H1 (cell line): ENCODE measurements around the gene IL37. TPM values are rescaled to one million over a fixed set of nuclear protein-coding genes. Genes with fewer than 3 reads are reported as not detected.

Experiments used
- CTCF ChIA-PET: fragments of 300-600 bp; sonication (Branson Sonifier 250); formaldehyde crosslinking; loops from one replicate; lab custom pipeline; 2021; ENCODE audit not compliant: partially characterized antibody; lab: Charles Lee
- POLR2A ChIA-PET: fragments of 300-600 bp; sonication (Branson Sonifier 250); formaldehyde crosslinking; loops from one replicate; lab custom pipeline; 2021; ENCODE audit warnings: inconsistent platforms; ENCODE audit not compliant: partially characterized antibody; lab: Charles Lee
- DNase-seq, 2 experiments: peaks; one replicate each; pipeline versions ENCODE4 v3.0.0 to v3.0.0-alpha.2; 2010 to 2022; ENCODE audit warnings: low spot score in 2 of 2, low read depth in 1 of 2, mixed read lengths in 1 of 2
- FAIRE-seq: peaks from 2 replicates; lab custom pipeline; 2011; peaks lifted over from hg19 to GRCh38; lab: Jason Lieb, UNC
- H2AFZ ChIP-seq: 2 replicates; pipeline ENCODE4 v1.8.1; 2012; ENCODE audit warnings: low read length, inconsistent platforms
- H2AK5ac ChIP-seq: 2 replicates; pipeline ENCODE4 v1.6.1; 2013; ENCODE audit warnings: low read depth, low read length
- H2BK120ac ChIP-seq: replicated peaks from 2 replicates; pipeline ENCODE3; 2013; ENCODE audit warnings: low read depth, low read length, inconsistent platforms
- H2BK12ac ChIP-seq: 2 replicates; pipeline ENCODE4 v1.6.1; 2013; ENCODE audit warnings: low read depth, low read length
- H2BK15ac ChIP-seq: 2 replicates; pipeline ENCODE4 v1.6.1; 2013; ENCODE audit warnings: low read length
- H2BK20ac ChIP-seq: 2 replicates; pipeline ENCODE4 v1.6.1; 2013; ENCODE audit warnings: low read length
- H2BK5ac ChIP-seq: 2 replicates; pipeline ENCODE4 v1.6.1; 2013; ENCODE audit warnings: low read depth, low read length
- H3K14ac ChIP-seq: 2 replicates; pipeline ENCODE4 v1.6.1; 2013; ENCODE audit warnings: inconsistent platforms; ENCODE audit not compliant: insufficient read length
- H3K18ac ChIP-seq: 2 replicates; pipeline ENCODE4 v1.6.1; 2013; ENCODE audit warnings: low read length; ENCODE audit errors: extremely low read depth
- H3K23ac ChIP-seq: 2 replicates; pipeline ENCODE4 v1.6.1; 2013; ENCODE audit warnings: inconsistent platforms; ENCODE audit not compliant: insufficient read length
- H3K23me2 ChIP-seq: 2 replicates; pipeline ENCODE4 v1.6.1; 2013; ENCODE audit warnings: low read depth, low read length
- H3K27ac ChIP-seq: 2 replicates; pipeline ENCODE4 v1.6.1; 2011; ENCODE audit warnings: low read depth, low read length, inconsistent platforms
- H3K27me3 ChIP-seq, 4 experiments: replicated peaks in 1 of 4; 1 replicate in 1 of 4; 2 replicates in 3 of 4; pipeline versions ENCODE4 v1.6.1 to v1.8.1; 2011 to 2013; ENCODE audit warnings: low read length in 3 of 4, mild to moderate bottlenecking in 3 of 4, inconsistent platforms in 2 of 4, mixed read lengths in 2 of 4, moderate library complexity in 1 of 4; ENCODE audit not compliant: control insufficient read depth in 3 of 4, insufficient read depth in 3 of 4; ENCODE audit errors: extremely low read depth in 1 of 4
- H3K36me3 ChIP-seq, 4 experiments: 2 replicates each; pipeline versions ENCODE4 v1.6.1 to v1.8.1; 2011 to 2013; ENCODE audit warnings: mild to moderate bottlenecking in 4 of 4, low read length in 3 of 4, moderate library complexity in 2 of 4, control low read depth in 1 of 4, inconsistent platforms in 1 of 4; ENCODE audit not compliant: insufficient read depth in 4 of 4, control insufficient read depth in 2 of 4
- H3K4ac ChIP-seq: replicated peaks from 2 replicates; pipeline ENCODE3; 2013; ENCODE audit warnings: low read length, low read depth, mixed read lengths, inconsistent platforms; ENCODE audit not compliant: insufficient read length
- H3K4me1 ChIP-seq, 4 experiments: replicated peaks in 1 of 4; 1 replicate in 1 of 4; 2 replicates in 3 of 4; pipeline versions ENCODE4 v1.6.1 to v1.8.1; 2011 to 2013; ENCODE audit warnings: low read length in 3 of 4, inconsistent platforms in 2 of 4, mixed read lengths in 1 of 4; ENCODE audit not compliant: insufficient read depth in 4 of 4, control insufficient read depth in 3 of 4
- H3K4me2 ChIP-seq, 2 experiments: 2 replicates each; pipeline versions ENCODE4 v1.6.1 to v1.8.1; 2011 to 2013; ENCODE audit warnings: low read depth in 2 of 2, low read length in 2 of 2, control low read depth in 1 of 2, inconsistent platforms in 1 of 2, mild to moderate bottlenecking in 1 of 2; ENCODE audit not compliant: insufficient read depth in 1 of 2
- H3K4me3 ChIP-seq, 4 experiments: fragments of 200-600, 300-600 bp in 1 of 4; sonication (generic), shearing (Covaris generic), sonication (Bioruptor Twin) in 1 of 4; 2 replicates each; pipeline versions ENCODE4 v1.5.1 to v1.8.1; 2011 to 2016; ENCODE audit warnings: low read length in 4 of 4, low read depth in 3 of 4, control low read depth in 2 of 4, inconsistent platforms in 2 of 4, mild to moderate bottlenecking in 2 of 4, mixed read lengths in 1 of 4, moderate library complexity in 1 of 4; ENCODE audit not compliant: insufficient read depth in 2 of 4; ENCODE audit errors: extremely low read depth in 1 of 4
- H3K56ac ChIP-seq: replicated peaks from 2 replicates; pipeline ENCODE3; 2013; ENCODE audit warnings: low read depth, mild to moderate bottlenecking, mixed read lengths, low read length, inconsistent platforms; ENCODE audit not compliant: insufficient read length
- H3K79me1 ChIP-seq: 2 replicates; pipeline ENCODE4 v1.6.1; 2013; ENCODE audit warnings: low read depth, low read length, control low read depth
- H3K79me2 ChIP-seq, 2 experiments: 2 replicates each; pipeline versions ENCODE4 v1.6.1 to v1.8.1; 2012 to 2013; ENCODE audit warnings: low read length in 2 of 2, mild to moderate bottlenecking in 2 of 2, inconsistent platforms in 1 of 2; ENCODE audit not compliant: insufficient read depth in 2 of 2, control insufficient read depth in 1 of 2
- H3K9ac ChIP-seq, 4 experiments: replicated peaks in 1 of 4; 1 replicate in 1 of 4; 2 replicates in 3 of 4; pipeline versions ENCODE4 v1.6.1 to v1.8.1; 2011 to 2013; ENCODE audit warnings: low read depth in 3 of 4, low read length in 3 of 4, control low read depth in 2 of 4, mild to moderate bottlenecking in 2 of 4, moderate library complexity in 2 of 4, inconsistent platforms in 1 of 4; ENCODE audit errors: extremely low read depth in 1 of 4
- H3K9me3 ChIP-seq, 2 experiments: 2 replicates each; pipeline versions ENCODE4 v1.6.1 to v1.8.1; 2012 to 2013; ENCODE audit warnings: mild to moderate bottlenecking in 2 of 2, moderate library complexity in 2 of 2, control low read depth in 1 of 2, inconsistent platforms in 1 of 2, low read depth in 1 of 2, low read length in 1 of 2, mixed read lengths in 1 of 2; ENCODE audit not compliant: insufficient read depth in 2 of 2
- H4K20me1 ChIP-seq, 2 experiments: replicated peaks in 1 of 2; 2 replicates each; pipeline versions ENCODE3 to v1.8.1; 2011 to 2013; ENCODE audit warnings: inconsistent platforms in 2 of 2, low read length in 2 of 2, mild to moderate bottlenecking in 1 of 2; ENCODE audit not compliant: insufficient read depth in 2 of 2, control insufficient read depth in 1 of 2
- H4K5ac ChIP-seq: 2 replicates; pipeline ENCODE4 v1.6.1; 2013; ENCODE audit warnings: low read length, low read depth, mixed read lengths, inconsistent platforms; ENCODE audit not compliant: insufficient read length
- H4K8ac ChIP-seq: 2 replicates; pipeline ENCODE4 v1.8.0; 2013; ENCODE audit warnings: mild to moderate bottlenecking, moderate library complexity, low read length, inconsistent platforms; ENCODE audit not compliant: insufficient read depth; ENCODE audit errors: extremely low read depth
- H4K91ac ChIP-seq: replicated peaks from 2 replicates; pipeline ENCODE3; 2013; ENCODE audit warnings: low read length, mixed read lengths, inconsistent platforms; ENCODE audit not compliant: insufficient read length
- NRF1 ChIP-seq: IDR thresholded peaks from 2 replicates; pipeline ENCODE4 v1.6.1; 2011; ENCODE audit warnings: mild to moderate bottlenecking, low read depth, low read length, improper control_type of control experiment
- polyA plus RNA-seq, 7 experiments: library from polyadenylated mRNA; depleted of rRNA in 3 of 7; stranded (reverse) in 5 of 7; unstranded in 2 of 7; fragments of >200 nt in 5 of 7; fragments of 200-250 nt in 2 of 7; gene quantifications; 1 replicate in 5 of 7; 2 replicates in 1 of 7; 4 replicates in 1 of 7; pipeline versions ENCODE4 v1.2.1 to v1.2.3, GENCODE V29; 2011 to 2013; ENCODE audit warnings: missing spikeins in 2 of 7, mixed read lengths in 2 of 7
- total RNA-seq: library from RNA; stranded (reverse); fragmentation: NEBNext Ultra II Directional; extraction: Animal tissue kit (Norgen Biotek cat#: 25700); gene quantifications from 2 replicates; pipeline ENCODE4 v1.2.1, GENCODE V29; 2021

The IL37 gene
- total and polyA plus RNA-seq, 2 of the 8 experiments (the other 6 are each of a cell fraction or from before 2014, with no cell fraction given) = 0.18 TPM; not detected in 1

GRCh38 chr2:112910219-112910618, 746 bp upstream of the IL37 start:
- H2AFZ ChIP-seq = no peak overlapping the region
- H3K36me3 ChIP-seq = no peaks in the 10 kb centered on the region
- no peak overlapping the region for H3K4ac ChIP-seq
- H3K14ac ChIP-seq = no peak overlapping the region
- no peak overlapping the region for H2BK5ac ChIP-seq
- no peaks in the 10 kb centered on the region for H3K79me2 ChIP-seq
- no peak overlapping the region for H3K18ac ChIP-seq
- ChIA-PET POLR2A (no interaction called here), CTCF (interaction anchor here (1.5 kb wide), 1 partner anchor 7 kb away, joined by 3 read pairs; no protein-coding TSS in a partner anchor)
- no peak overlapping the region for H4K5ac ChIP-seq
- H2AK5ac ChIP-seq = no peak overlapping the region
- no peak for TF ChIP-seq NRF1
- FAIRE-seq = no peak
- no peaks in the 10 kb centered on the region for H3K23me2 ChIP-seq
- H3K4me1 ChIP-seq = no peaks in the 10 kb centered on the region
- H3K4me2 ChIP-seq = no peak overlapping the region
- H2BK12ac ChIP-seq = no peak overlapping the region
- H3K9me3 ChIP-seq = 0 out of 4 replicates have a peak, but pooled peaks cover 0 to 4% of the 10 kb centered on the region in 2 experiments
- no peak overlapping the region for H2BK120ac ChIP-seq
- no peaks in the 10 kb centered on the region; a peak in 1 of 7 replicates for H3K27me3 ChIP-seq
- no peak overlapping the region for H3K4me3 ChIP-seq
- H3K56ac ChIP-seq = no peak overlapping the region
- H2BK15ac ChIP-seq = no peak overlapping the region
- H3K9ac ChIP-seq = no peak overlapping the region
- H2BK20ac ChIP-seq = no peak overlapping the region
- no peaks in the 10 kb centered on the region for H4K20me1 ChIP-seq
- H4K8ac ChIP-seq = no peak overlapping the region
- DNase-seq = no peak
- H3K79me1 ChIP-seq = no peaks in the 10 kb centered on the region
- no peak overlapping the region for H3K27ac ChIP-seq
- H3K23ac ChIP-seq = no peak overlapping the region
- no peak overlapping the region for H4K91ac ChIP-seq
